GM12878 (cell line): ENCODE results near the gene POLR1A. TPM values are rescaled to one million over a fixed set of nuclear protein-coding genes. Genes with fewer than 3 reads are reported as not detected.

Experiments
- ATAC-seq: fragments of 200-7000 bp; cut with Tn5 transposase; 3 replicates; pipeline ENCODE4 v1.9.1; 2020; ENCODE audit warnings: mild to moderate bottlenecking, moderate library complexity
- BruUV-seq: library from RNA; stranded (reverse); fragments of 400-500 nt; replicated peaks from 2 replicates; lab custom pipeline; 2021; lab: Mats Ljungman, UMichigan
- CTCF ChIA-PET: fragments of 300-600 bp; sonication (Branson Sonifier 250); formaldehyde crosslinking; extraction: SDS; loops from one replicate; lab custom pipeline; 2021; ENCODE audit warnings: inconsistent platforms; lab: Yijun Ruan, JAX
- POLR2A ChIA-PET: fragments of 350-600 bp; formaldehyde crosslinking; extraction: SDS; loops from one replicate; lab custom pipeline; 2021; ENCODE audit warnings: inconsistent platforms; lab: Charles Lee
- RAD21 ChIA-PET: fragments of 300-600 bp; sonication (Branson Sonifier 250); formaldehyde crosslinking; loops from one replicate; lab custom pipeline; 2023; ENCODE audit warnings: antibody characterized with exemption; ENCODE audit not compliant: unreplicated experiment; lab: Charles Lee
- SMC1A ChIA-PET: fragments of 300-600 bp; sonication (Branson Sonifier 250); formaldehyde crosslinking; loops from one replicate; lab custom pipeline; 2023; ENCODE audit not compliant: unreplicated experiment, uncharacterized antibody; lab: Charles Lee
- DNase-seq: peaks from one replicate; pipeline ENCODE4 v3.0.0-alpha.2; 2011; ENCODE audit warnings: low read depth, low spot score
- FAIRE-seq: peaks from 3 replicates; lab custom pipeline; 2011; peaks lifted over from hg19 to GRCh38; lab: Jason Lieb, UNC
- H2AFZ ChIP-seq: 2 replicates; pipeline ENCODE4 v1.6.0; 2011; ENCODE audit warnings: low read depth, low read length, control low read depth; ENCODE audit not compliant: control insufficient read depth
- H3K27ac ChIP-seq: 2 replicates; pipeline ENCODE4 v1.5.1; 2011; ENCODE audit warnings: control low read depth; ENCODE audit not compliant: control insufficient read depth, insufficient read depth
- H3K27me3 ChIP-seq, 2 experiments: replicated peaks in 1 of 2; 2 replicates each; pipeline versions ENCODE4 v1.6.0 to v1.6.1; 2011; ENCODE audit warnings: low read length in 1 of 2; ENCODE audit not compliant: control insufficient read depth in 2 of 2, insufficient read depth in 2 of 2
- H3K36me3 ChIP-seq, 2 experiments: 2 replicates each; pipeline ENCODE4 v1.5.1; 2011; ENCODE audit warnings: low read length in 1 of 2; ENCODE audit not compliant: control insufficient read depth in 2 of 2, insufficient read depth in 2 of 2
- H3K4me1 ChIP-seq: 2 replicates; pipeline ENCODE4 v1.6.1; 2011; ENCODE audit warnings: mild to moderate bottlenecking, low read length, moderate library complexity, mixed read lengths; ENCODE audit not compliant: control insufficient read depth, insufficient read depth
- H3K4me2 ChIP-seq: 2 replicates; pipeline ENCODE4 v1.6.0; 2011; ENCODE audit warnings: control low read depth; ENCODE audit not compliant: control insufficient read depth, insufficient read depth
- H3K4me3 ChIP-seq: fragments of 200-600 bp; sonication (generic); 2 replicates; pipeline ENCODE4 v1.5.1; 2016
- H3K79me2 ChIP-seq: 2 replicates; pipeline ENCODE4 v1.6.0; 2011; ENCODE audit warnings: low read length; ENCODE audit not compliant: control insufficient read depth, insufficient read depth
- H3K9ac ChIP-seq: 2 replicates; pipeline ENCODE4 v1.8.0; 2011; ENCODE audit warnings: low read length, control low read depth, mixed read lengths; ENCODE audit not compliant: control insufficient read depth, insufficient read depth
- H3K9me3 ChIP-seq: replicated peaks from 3 replicates; pipeline ENCODE4 v1.5.1; 2011; ENCODE audit warnings: mild to moderate bottlenecking, low read length; ENCODE audit not compliant: control insufficient read depth, insufficient read depth
- H4K20me1 ChIP-seq: 2 replicates; pipeline ENCODE4 v1.6.0; 2011; ENCODE audit not compliant: control insufficient read depth, insufficient read depth
- NFYB ChIP-seq: IDR thresholded peaks from 2 replicates; pipeline ENCODE4 v1.6.1; 2011; ENCODE audit warnings: low read depth, mild to moderate bottlenecking, low read length, improper control_type of control experiment, moderate library complexity; ENCODE audit not compliant: insufficient read depth
- NKRF ChIP-seq: fragments of 450-650 bp; conservative IDR thresholded peaks from 2 replicates; pipeline ENCODE4 v1.6.1; 2017; ENCODE audit warnings: mild to moderate bottlenecking, moderate library complexity
- WGBS: methylation state at CpG from one replicate; pipeline ENCODE4 v1.1.6; 2016; ENCODE audit warnings: low lambda C conversion rate; ENCODE audit not compliant: insufficient replicate concordance, insufficient coverage; ENCODE audit errors: missing lambda C conversion rate; 5-methylcytosine and 5-hydroxymethylcytosine counted together
- in situ Hi-C: fragments of 300-500 bp; cut with MboI; formaldehyde crosslinking; loops from 9 replicates; pipeline ENCODE4 v1.14.3; 2018; ENCODE audit warnings: mixed read lengths
- intact Hi-C: fragments of 100-400 bp; cut with micrococcal nuclease; formaldehyde crosslinking; loops from one replicate; pipeline ENCODE4 v1.14.2; 2022; ENCODE audit not compliant: unreplicated experiment
- polyA plus RNA-seq, 11 experiments: library from polyadenylated mRNA; depleted of rRNA in 4 of 11; unstranded in 6 of 11; stranded (reverse) in 5 of 11; fragments of >200 nt; fragmentation: Nextera tagmentation in 4 of 11; fragmentation: Illumina TruSeq in 1 of 11; extraction: Ambion mirVana in 4 of 11; extraction: Trizol in 1 of 11; gene quantifications; 1 replicate in 1 of 11; 2 replicates in 10 of 11; pipeline versions ENCODE4 v1.2.1 to v1.2.3, GENCODE V29; 2011 to 2016; ENCODE audit warnings: inconsistent platforms in 2 of 11, missing spikeins in 2 of 11, low read depth in 1 of 11
- total RNA-seq, 4 experiments: library from RNA; depleted of rRNA in 3 of 4; stranded (reverse); fragments of >200 nt in 3 of 4; fragmentation: Illumina TruSeq in 1 of 4; extraction: Trizol in 1 of 4; gene quantifications; 2 replicates each; pipeline versions ENCODE4 v1.2.1 to v1.2.3, GENCODE V29; 2013 to 2021

POLR1A gene
- total and polyA plus RNA-seq, 10 of the 15 experiments (the other 5 are each of a cell fraction or from before 2014, with no cell fraction given) = 2.1 to 53.9 (median 17.8) TPM

GRCh38 chr2:86048383-86048701 lies 57.3 kb downstream of the POLR1A start:
- Histone ChIP-seq H2AFZ (no peak overlapping the region), H3K27me3 (no peaks in the 10 kb centered on the region), H3K27ac (no peak overlapping the region), H3K79me2 (no peaks in the 10 kb centered on the region), H3K9me3 (no peaks in the 10 kb centered on the region)
- no peak for ATAC-seq
- ChIA-PET CTCF (interaction anchor here (1.0 kb wide), 1 partner anchor 32 kb away, joined by 3 read pairs; no protein-coding TSS in a partner anchor), POLR2A (interaction anchor here (0.6 kb wide), 1 partner anchor 23 kb away, joined by 5 read pairs; no protein-coding TSS in a partner anchor)
- in situ Hi-C loops = no loop called here
- FAIRE-seq = no peak
- no TSS peak for BruUV-seq
- intact Hi-C loops = no loop called here
- TF ChIP-seq NFYB = no peak
- TF ChIP-seq NKRF = no peak
- TF ChIP-seq, all 136 proteins: peak for 0
- Histone ChIP-seq H3K4me3 (no peak overlapping the region), H3K9ac (no peak overlapping the region), H3K4me1 (no peaks in the 10 kb centered on the region), H3K4me2 (no peak overlapping the region), H4K20me1 (no peaks in the 10 kb centered on the region), H3K36me3 (peaks cover 43 to 46% of the 10 kb centered on the region in 2 experiments)
- DNase-seq = no peak
- ChIA-PET RAD21 (interaction anchor here (0.8 to 1.2 kb wide), 2 partner anchors 158 to 233 kb away, joined by 3 to 4 read pairs; no protein-coding TSS in a partner anchor), SMC1A (interaction anchor here (1.2 kb wide), 1 partner anchor 32 kb away, joined by 3 read pairs; no protein-coding TSS in a partner anchor)
- WGBS = 88% methylated on average over 3 of the region's 3 CpGs
